Measurements from ENCODE around the gene MAF.

GRCh38 chr16:79587897-79588296 lies 12.6 kb downstream of the MAF start:
- TF ChIP-seq CTCF (conservative IDR thresholded peaks at IDR 0.05 in 1 of 2, IDR thresholded peaks at IDR 0.05 in 1 of 2; ENCODE audit: low read depth in 1 of 2, low read length in 2 of 2) (no peak), EZH2 (IDR thresholded peaks at IDR 0.05; ENCODE audit: low read length, missing control alignments) (no peak)
